Small intestine (tissue), 16 donors: Measurements from ENCODE around the gene OR4F29. TPM values are rescaled to one million over a fixed set of nuclear protein-coding genes. Genes with fewer than 3 reads are reported as not detected.
"Not testable (repeated sequence)": the region's sequence is repeated elsewhere in the genome, so short reads cannot be mapped to it uniquely, and the experiment has no call there.

Experiments used
- DNase-seq, 2 donors: peaks; one replicate each; pipeline versions ENCODE4 v3.0.0 to v3.0.0-alpha.2; 2013
- FAIRE-seq: peaks from 2 replicates; lab custom pipeline; 2012; peaks lifted over from hg19 to GRCh38; lab: Jason Lieb, UNC
- H3K27ac ChIP-seq, 3 donors: one replicate each; pipeline ENCODE4 v1.5.1; 2013; ENCODE audit warnings: low read length in 2 of 3, mild to moderate bottlenecking in 2 of 3, control low read depth in 1 of 3, inconsistent platforms in 1 of 3, low read depth in 1 of 3, moderate library complexity in 1 of 3
- H3K27me3 ChIP-seq, 3 donors: one replicate each; pipeline ENCODE4 v1.6.1; 2013; ENCODE audit warnings: low read length in 3 of 3, inconsistent platforms in 1 of 3; ENCODE audit not compliant: control insufficient read depth in 3 of 3, insufficient read depth in 3 of 3
- H3K36me3 ChIP-seq, 3 donors: one replicate each; pipeline ENCODE4 v1.6.1; 2013; ENCODE audit warnings: low read length in 3 of 3, inconsistent platforms in 1 of 3, low read depth in 1 of 3, mild to moderate bottlenecking in 1 of 3, moderate library complexity in 1 of 3; ENCODE audit not compliant: control insufficient read depth in 3 of 3, insufficient read depth in 2 of 3
- H3K4me1 ChIP-seq, 3 donors: one replicate each; pipeline ENCODE4 v1.6.1; 2013; ENCODE audit warnings: low read length in 2 of 3, inconsistent platforms in 1 of 3, low read depth in 1 of 3, mild to moderate bottlenecking in 1 of 3, moderate library complexity in 1 of 3; ENCODE audit not compliant: control insufficient read depth in 3 of 3, insufficient read depth in 2 of 3
- H3K4me3 ChIP-seq, 3 donors: one replicate each; pipeline ENCODE4 v1.5.1; 2013; ENCODE audit warnings: low read length in 3 of 3, control low read depth in 1 of 3, inconsistent platforms in 1 of 3, low read depth in 1 of 3, mild to moderate bottlenecking in 1 of 3, moderate library complexity in 1 of 3
- H3K9me3 ChIP-seq, 2 donors: one replicate each; pipeline ENCODE4 v1.6.1; 2013; ENCODE audit warnings: low read depth in 1 of 2, low read length in 1 of 2; ENCODE audit not compliant: control insufficient read depth in 2 of 2, insufficient read depth in 1 of 2
- long read RNA-seq, 10 donors: transcript quantifications; one replicate each; lab custom pipeline, GENCODE V29; 2026
- polyA plus RNA-seq, 4 donors: library from polyadenylated mRNA; stranded (reverse) in 3 of 4; unstranded in 1 of 4; fragments of 200-250 nt in 3 of 4; fragments of 120-200 nt in 1 of 4; gene quantifications; one replicate each; pipeline versions ENCODE4 v1.2.1 to v1.2.3, GENCODE V29; 2013
- donor health status: healthy with polysubstance abuse.
- donor health status: control.
- donor health status: control.
- donor health status: Bipolar disorder and iron deficiency.
- donor health status: healthy.

The OR4F29 gene
- polyA plus RNA-seq = under 1 TPM in 1 of 4 donors, not detected in 3; 0.09 TPM
- long read RNA-seq, donor 1 = 0 reads
- long read RNA-seq, donor 2 = 0 reads
- long read RNA-seq, donor 3 = 0 reads
- long read RNA-seq, donor 4 = 0 reads
- long read RNA-seq, donor 5 = 0 reads
- long read RNA-seq, donor 6 = 0 reads
- long read RNA-seq, donor 7 = 0 reads
- long read RNA-seq, donor 8 = 0 reads
- long read RNA-seq, donor 9 = 0 reads
- long read RNA-seq, donor 10 = 0 reads

GRCh38 chr1:451578-451977 is at the start of gene OR4F29:
Gene OR4F29 (minus strand): TSS chr1:451678. CDS start chr1:451678, 0 bp downstream.
- FAIRE-seq, H3K4me3 ChIP-seq, DNase-seq: not testable (repeated sequence)

More at GRCh38 chr1:451578-451977, at the start of gene OR4F29:
- H3K27ac ChIP-seq, H3K27me3 ChIP-seq, H3K36me3 ChIP-seq, H3K9me3 ChIP-seq, H3K4me1 ChIP-seq: not testable (repeated sequence)

Other genes with a start within 250 kb of the OR4F29 start
- gene OR4F16, start 235.0 kb upstream of the OR4F29 start, polyA plus RNA-seq = under 1 TPM in 1 of 4 donors, not detected in 3; 0.09 TPM